H1 (cell line): ENCODE data around the gene LRRC49. TPM values are rescaled to one million over a fixed set of nuclear protein-coding genes. Genes with fewer than 3 reads are reported as not detected.

Experiments
- CTCF ChIA-PET: fragments of 300-600 bp; sonication (Branson Sonifier 250); formaldehyde crosslinking; loops from one replicate; lab custom pipeline; 2021; ENCODE audit not compliant: partially characterized antibody; lab: Charles Lee
- POLR2A ChIA-PET: fragments of 300-600 bp; sonication (Branson Sonifier 250); formaldehyde crosslinking; loops from one replicate; lab custom pipeline; 2021; ENCODE audit warnings: inconsistent platforms; ENCODE audit not compliant: partially characterized antibody; lab: Charles Lee
- DNase-seq, 2 experiments: peaks; one replicate each; pipeline versions ENCODE4 v3.0.0 to v3.0.0-alpha.2; 2010 to 2022; ENCODE audit warnings: low spot score in 2 of 2, low read depth in 1 of 2, mixed read lengths in 1 of 2
- FAIRE-seq: peaks from 2 replicates; lab custom pipeline; 2011; peaks lifted over from hg19 to GRCh38; lab: Jason Lieb, UNC
- H2AFZ ChIP-seq: 2 replicates; pipeline ENCODE4 v1.8.1; 2012; ENCODE audit warnings: low read length, inconsistent platforms
- H2AK5ac ChIP-seq: 2 replicates; pipeline ENCODE4 v1.6.1; 2013; ENCODE audit warnings: low read depth, low read length
- H2BK120ac ChIP-seq: replicated peaks from 2 replicates; pipeline ENCODE3; 2013; ENCODE audit warnings: low read depth, low read length, inconsistent platforms
- H2BK12ac ChIP-seq: 2 replicates; pipeline ENCODE4 v1.6.1; 2013; ENCODE audit warnings: low read depth, low read length
- H2BK15ac ChIP-seq: 2 replicates; pipeline ENCODE4 v1.6.1; 2013; ENCODE audit warnings: low read length
- H2BK20ac ChIP-seq: 2 replicates; pipeline ENCODE4 v1.6.1; 2013; ENCODE audit warnings: low read length
- H2BK5ac ChIP-seq: 2 replicates; pipeline ENCODE4 v1.6.1; 2013; ENCODE audit warnings: low read depth, low read length
- H3K14ac ChIP-seq: 2 replicates; pipeline ENCODE4 v1.6.1; 2013; ENCODE audit warnings: inconsistent platforms; ENCODE audit not compliant: insufficient read length
- H3K18ac ChIP-seq: 2 replicates; pipeline ENCODE4 v1.6.1; 2013; ENCODE audit warnings: low read length; ENCODE audit errors: extremely low read depth
- H3K23ac ChIP-seq: 2 replicates; pipeline ENCODE4 v1.6.1; 2013; ENCODE audit warnings: inconsistent platforms; ENCODE audit not compliant: insufficient read length
- H3K23me2 ChIP-seq: 2 replicates; pipeline ENCODE4 v1.6.1; 2013; ENCODE audit warnings: low read depth, low read length
- H3K27ac ChIP-seq: 2 replicates; pipeline ENCODE4 v1.6.1; 2011; ENCODE audit warnings: low read depth, low read length, inconsistent platforms
- H3K27me3 ChIP-seq, 4 experiments: replicated peaks in 1 of 4; 1 replicate in 1 of 4; 2 replicates in 3 of 4; pipeline versions ENCODE4 v1.6.1 to v1.8.1; 2011 to 2013; ENCODE audit warnings: low read length in 3 of 4, mild to moderate bottlenecking in 3 of 4, inconsistent platforms in 2 of 4, mixed read lengths in 2 of 4, moderate library complexity in 1 of 4; ENCODE audit not compliant: control insufficient read depth in 3 of 4, insufficient read depth in 3 of 4; ENCODE audit errors: extremely low read depth in 1 of 4
- H3K36me3 ChIP-seq, 4 experiments: 2 replicates each; pipeline versions ENCODE4 v1.6.1 to v1.8.1; 2011 to 2013; ENCODE audit warnings: mild to moderate bottlenecking in 4 of 4, low read length in 3 of 4, moderate library complexity in 2 of 4, control low read depth in 1 of 4, inconsistent platforms in 1 of 4; ENCODE audit not compliant: insufficient read depth in 4 of 4, control insufficient read depth in 2 of 4
- H3K4ac ChIP-seq: replicated peaks from 2 replicates; pipeline ENCODE3; 2013; ENCODE audit warnings: low read length, low read depth, mixed read lengths, inconsistent platforms; ENCODE audit not compliant: insufficient read length
- H3K4me1 ChIP-seq, 4 experiments: replicated peaks in 1 of 4; 1 replicate in 1 of 4; 2 replicates in 3 of 4; pipeline versions ENCODE4 v1.6.1 to v1.8.1; 2011 to 2013; ENCODE audit warnings: low read length in 3 of 4, inconsistent platforms in 2 of 4, mixed read lengths in 1 of 4; ENCODE audit not compliant: insufficient read depth in 4 of 4, control insufficient read depth in 3 of 4
- H3K4me2 ChIP-seq, 2 experiments: 2 replicates each; pipeline versions ENCODE4 v1.6.1 to v1.8.1; 2011 to 2013; ENCODE audit warnings: low read depth in 2 of 2, low read length in 2 of 2, control low read depth in 1 of 2, inconsistent platforms in 1 of 2, mild to moderate bottlenecking in 1 of 2; ENCODE audit not compliant: insufficient read depth in 1 of 2
- H3K4me3 ChIP-seq, 4 experiments: fragments of 200-600, 300-600 bp in 1 of 4; sonication (generic), shearing (Covaris generic), sonication (Bioruptor Twin) in 1 of 4; 2 replicates each; pipeline versions ENCODE4 v1.5.1 to v1.8.1; 2011 to 2016; ENCODE audit warnings: low read length in 4 of 4, low read depth in 3 of 4, control low read depth in 2 of 4, inconsistent platforms in 2 of 4, mild to moderate bottlenecking in 2 of 4, mixed read lengths in 1 of 4, moderate library complexity in 1 of 4; ENCODE audit not compliant: insufficient read depth in 2 of 4; ENCODE audit errors: extremely low read depth in 1 of 4
- H3K56ac ChIP-seq: replicated peaks from 2 replicates; pipeline ENCODE3; 2013; ENCODE audit warnings: low read depth, mild to moderate bottlenecking, mixed read lengths, low read length, inconsistent platforms; ENCODE audit not compliant: insufficient read length
- H3K79me1 ChIP-seq: 2 replicates; pipeline ENCODE4 v1.6.1; 2013; ENCODE audit warnings: low read depth, low read length, control low read depth
- H3K79me2 ChIP-seq, 2 experiments: 2 replicates each; pipeline versions ENCODE4 v1.6.1 to v1.8.1; 2012 to 2013; ENCODE audit warnings: low read length in 2 of 2, mild to moderate bottlenecking in 2 of 2, inconsistent platforms in 1 of 2; ENCODE audit not compliant: insufficient read depth in 2 of 2, control insufficient read depth in 1 of 2
- H3K9ac ChIP-seq, 4 experiments: replicated peaks in 1 of 4; 1 replicate in 1 of 4; 2 replicates in 3 of 4; pipeline versions ENCODE4 v1.6.1 to v1.8.1; 2011 to 2013; ENCODE audit warnings: low read depth in 3 of 4, low read length in 3 of 4, control low read depth in 2 of 4, mild to moderate bottlenecking in 2 of 4, moderate library complexity in 2 of 4, inconsistent platforms in 1 of 4; ENCODE audit errors: extremely low read depth in 1 of 4
- H3K9me3 ChIP-seq, 2 experiments: 2 replicates each; pipeline versions ENCODE4 v1.6.1 to v1.8.1; 2012 to 2013; ENCODE audit warnings: mild to moderate bottlenecking in 2 of 2, moderate library complexity in 2 of 2, control low read depth in 1 of 2, inconsistent platforms in 1 of 2, low read depth in 1 of 2, low read length in 1 of 2, mixed read lengths in 1 of 2; ENCODE audit not compliant: insufficient read depth in 2 of 2
- H4K20me1 ChIP-seq, 2 experiments: replicated peaks in 1 of 2; 2 replicates each; pipeline versions ENCODE3 to v1.8.1; 2011 to 2013; ENCODE audit warnings: inconsistent platforms in 2 of 2, low read length in 2 of 2, mild to moderate bottlenecking in 1 of 2; ENCODE audit not compliant: insufficient read depth in 2 of 2, control insufficient read depth in 1 of 2
- H4K5ac ChIP-seq: 2 replicates; pipeline ENCODE4 v1.6.1; 2013; ENCODE audit warnings: low read length, low read depth, mixed read lengths, inconsistent platforms; ENCODE audit not compliant: insufficient read length
- H4K8ac ChIP-seq: 2 replicates; pipeline ENCODE4 v1.8.0; 2013; ENCODE audit warnings: mild to moderate bottlenecking, moderate library complexity, low read length, inconsistent platforms; ENCODE audit not compliant: insufficient read depth; ENCODE audit errors: extremely low read depth
- H4K91ac ChIP-seq: replicated peaks from 2 replicates; pipeline ENCODE3; 2013; ENCODE audit warnings: low read length, mixed read lengths, inconsistent platforms; ENCODE audit not compliant: insufficient read length
- ASH2L ChIP-seq: fragments of 200-600, 300-600 bp; sonication (generic); IDR thresholded peaks from one replicate; pipeline ENCODE4 v1.7.1; 2017; ENCODE audit warnings: low read length
- CTCF ChIP-seq, 3 experiments: IDR thresholded peaks; 1 replicate in 2 of 3; 2 replicates in 1 of 3; pipeline versions ENCODE4 v1.5.1 to v1.6.1; 2011; ENCODE audit warnings: low read length in 3 of 3, mild to moderate bottlenecking in 3 of 3, inconsistent platforms in 2 of 3, low read depth in 1 of 3, moderate library complexity in 1 of 3; ENCODE audit not compliant: insufficient read depth in 1 of 3; ENCODE audit errors: control extremely low read depth in 1 of 3
- FOSL1 ChIP-seq: IDR thresholded peaks from 2 replicates; pipeline ENCODE4 v1.6.1; 2011; ENCODE audit warnings: mild to moderate bottlenecking, low read depth, low read length, moderate library complexity; ENCODE audit not compliant: insufficient read depth
- JUN ChIP-seq: IDR thresholded peaks from 2 replicates; pipeline ENCODE4 v1.6.1; 2011; ENCODE audit warnings: low read depth, mild to moderate bottlenecking, improper control_type of control experiment, low read length
- NRF1 ChIP-seq: IDR thresholded peaks from 2 replicates; pipeline ENCODE4 v1.6.1; 2011; ENCODE audit warnings: mild to moderate bottlenecking, low read depth, low read length, improper control_type of control experiment
- SAP30 ChIP-seq: fragments of 300-600 bp; sonication (generic); IDR thresholded peaks from 2 replicates; pipeline ENCODE4 v1.7.1; 2012; ENCODE audit warnings: low read length, moderate library complexity, mild to moderate bottlenecking, inconsistent platforms; ENCODE audit not compliant: insufficient read depth, insufficient replicate concordance
- SIN3A ChIP-seq, 2 experiments: IDR thresholded peaks in 1 of 2; conservative IDR thresholded peaks in 1 of 2; 2 replicates each; pipeline ENCODE4 v1.6.1; 2011 to 2012; ENCODE audit warnings: low read length in 2 of 2, improper control_type of control experiment in 1 of 2, low read depth in 1 of 2, mild to moderate bottlenecking in 1 of 2
- TEAD4 ChIP-seq: IDR thresholded peaks from 2 replicates; pipeline ENCODE4 v1.6.1; 2012; ENCODE audit warnings: low read depth, low read length, inconsistent platforms, mixed read lengths
- ZNF274 ChIP-seq: IDR thresholded peaks from 2 replicates; pipeline ENCODE4 v1.7.0; 2012; ENCODE audit warnings: low read length, borderline replicate concordance; ENCODE audit errors: extremely low read depth
- WGBS, 2 experiments: shearing (Covaris generic) in 1 of 2; methylation state at CpG; one replicate each; pipeline versions ENCODE4 v1.1.6 to v1.1.7; 2013 to 2015; ENCODE audit warnings: low lambda C conversion rate in 2 of 2, mixed read lengths in 2 of 2, inconsistent platforms in 1 of 2, low coverage in 1 of 2, missing lambda C conversion rate in 1 of 2; ENCODE audit not compliant: insufficient replicate concordance in 2 of 2, insufficient coverage in 1 of 2, insufficient read length in 1 of 2; ENCODE audit errors: extremely low coverage in 1 of 2, missing lambda C conversion rate in 1 of 2; 5-methylcytosine and 5-hydroxymethylcytosine counted together
- polyA plus RNA-seq, 7 experiments: library from polyadenylated mRNA; depleted of rRNA in 3 of 7; stranded (reverse) in 5 of 7; unstranded in 2 of 7; fragments of >200 nt in 5 of 7; fragments of 200-250 nt in 2 of 7; gene quantifications; 1 replicate in 5 of 7; 2 replicates in 1 of 7; 4 replicates in 1 of 7; pipeline versions ENCODE4 v1.2.1 to v1.2.3, GENCODE V29; 2011 to 2013; ENCODE audit warnings: missing spikeins in 2 of 7, mixed read lengths in 2 of 7
- total RNA-seq: library from RNA; stranded (reverse); fragmentation: NEBNext Ultra II Directional; extraction: Animal tissue kit (Norgen Biotek cat#: 25700); gene quantifications from 2 replicates; pipeline ENCODE4 v1.2.1, GENCODE V29; 2021

The LRRC49 gene
- total and polyA plus RNA-seq, 2 of the 8 experiments (the other 6 are each of a cell fraction or from before 2014, with no cell fraction given), result 5.0 to 10.4 TPM

- Histone ChIP-seq H4K5ac (no peak overlapping the region), H3K18ac (no peak overlapping the region), H2BK5ac (no peak overlapping the region), H3K36me3 (no peaks in the 10 kb centered on the region; a peak in 1 of 8 replicates), H3K79me1 (no peaks in the 10 kb centered on the region), H2BK12ac (no peak overlapping the region), H2BK20ac (no peak overlapping the region), H3K9ac (no peak overlapping the region; a peak in 1 of 7 replicates), H3K4me1 (no peaks in the 10 kb centered on the region), H2BK120ac (no peak overlapping the region), H4K8ac (no peak overlapping the region), H3K56ac (no peak overlapping the region), H4K20me1 (no peaks in the 10 kb centered on the region), H3K23me2 (no peaks in the 10 kb centered on the region), H2BK15ac (no peak overlapping the region), H4K91ac (no peak overlapping the region), H3K14ac (no peak overlapping the region), H3K23ac (no peak overlapping the region), H3K9me3 (peaks cover 0 to 11% of the 10 kb centered on the region in 2 experiments; a peak in 1 of 4 replicates), H3K4me2 (no peak overlapping the region), H3K27me3 (no peaks in the 10 kb centered on the region), H3K4me3 (no peak overlapping the region), H2AK5ac (no peak overlapping the region), H3K79me2 (no peaks in the 10 kb centered on the region), H2AFZ (no peak overlapping the region), H3K27ac (no peak overlapping the region), H3K4ac (no peak overlapping the region)
- FAIRE-seq (no peak), DNase-seq (no peak)
- CTCF ChIA-PET, result interaction anchor here (0.6 to 3.9 kb wide), 5 partner anchors 13 to 48 kb away, joined by 3 to 29 read pairs (median 6); no protein-coding TSS in a partner anchor
- 88% methylated on average over 2 of the region's 2 CpGs; no CpG with 5 or more reads in 1 of the 2 experiments for WGBS, 2 experiments
- POLR2A ChIA-PET, result interaction anchor here (1.3 kb wide), 1 partner anchor 10 kb away, joined by 3 read pairs; no protein-coding TSS in a partner anchor
- TF ChIP-seq CTCF (IDR thresholded peaks at IDR 0.05; ENCODE audit: control extremely low read depth in 1 of 3, insufficient read depth in 1 of 3, low read depth in 1 of 3, low read length in 3 of 3), result no peak
- no peak for TF ChIP-seq TEAD4
- TF ChIP-seq NRF1, result no peak
- TF ChIP-seq FOSL1, result no peak
- TF ChIP-seq JUN, result no peak
- no peak for TF ChIP-seq ASH2L
- TF ChIP-seq ZNF274, result no peak
- TF ChIP-seq SIN3A (conservative IDR thresholded peaks at IDR 0.05 in 1 of 2, IDR thresholded peaks at IDR 0.05 in 1 of 2; ENCODE audit: low read depth in 1 of 2, low read length in 2 of 2), result no peak
- TF ChIP-seq SAP30, result no peak
Measured at GRCh38 chr15:70873232-70874054, 19.2 kb upstream of the LRRC49 start.
